ENCODE data around the gene WDR59. TPM values are rescaled to one million over a fixed set of nuclear protein-coding genes. Genes with fewer than 3 reads are reported as not detected.

Gene WDR59, protein sequence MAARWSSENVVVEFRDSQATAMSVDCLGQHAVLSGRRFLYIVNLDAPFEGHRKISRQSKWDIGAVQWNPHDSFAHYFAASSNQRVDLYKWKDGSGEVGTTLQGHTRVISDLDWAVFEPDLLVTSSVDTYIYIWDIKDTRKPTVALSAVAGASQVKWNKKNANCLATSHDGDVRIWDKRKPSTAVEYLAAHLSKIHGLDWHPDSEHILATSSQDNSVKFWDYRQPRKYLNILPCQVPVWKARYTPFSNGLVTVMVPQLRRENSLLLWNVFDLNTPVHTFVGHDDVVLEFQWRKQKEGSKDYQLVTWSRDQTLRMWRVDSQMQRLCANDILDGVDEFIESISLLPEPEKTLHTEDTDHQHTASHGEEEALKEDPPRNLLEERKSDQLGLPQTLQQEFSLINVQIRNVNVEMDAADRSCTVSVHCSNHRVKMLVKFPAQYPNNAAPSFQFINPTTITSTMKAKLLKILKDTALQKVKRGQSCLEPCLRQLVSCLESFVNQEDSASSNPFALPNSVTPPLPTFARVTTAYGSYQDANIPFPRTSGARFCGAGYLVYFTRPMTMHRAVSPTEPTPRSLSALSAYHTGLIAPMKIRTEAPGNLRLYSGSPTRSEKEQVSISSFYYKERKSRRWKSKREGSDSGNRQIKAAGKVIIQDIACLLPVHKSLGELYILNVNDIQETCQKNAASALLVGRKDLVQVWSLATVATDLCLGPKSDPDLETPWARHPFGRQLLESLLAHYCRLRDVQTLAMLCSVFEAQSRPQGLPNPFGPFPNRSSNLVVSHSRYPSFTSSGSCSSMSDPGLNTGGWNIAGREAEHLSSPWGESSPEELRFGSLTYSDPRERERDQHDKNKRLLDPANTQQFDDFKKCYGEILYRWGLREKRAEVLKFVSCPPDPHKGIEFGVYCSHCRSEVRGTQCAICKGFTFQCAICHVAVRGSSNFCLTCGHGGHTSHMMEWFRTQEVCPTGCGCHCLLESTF
- 18.6 and 28.0 TPM in 2 replicates for total RNA-seq

GRCh38 chr16:74984529-74985296 is at the start of gene WDR59:
WDR59 (minus strand) TSS chr16:74985123; CDS start chr16:74985017, 106 bp downstream.

GRCh38 chr16:74998481-74999218 is 13.7 kb upstream of the WDR59 start, which contains the start of gene ZNRF1:
ZNRF1 (plus strand) TSS chr16:74999024; CDS start chr16:74999672, 648 bp downstream.

Other genes starting within 250 kb of the WDR59 start
- gene FA2H, start 210.3 kb downstream of the WDR59 start, total RNA-seq: not detected in 2 replicates
- 18.6 and 26.3 TPM in 2 replicates for gene ZNRF1, start 13.9 kb upstream of the WDR59 start, total RNA-seq
- 0.29 and 1.5 TPM in 2 replicates for gene LDHD, start 131.7 kb upstream of the WDR59 start, total RNA-seq
- gene ZFP1, start 163.4 kb upstream of the WDR59 start, total RNA-seq: 7.2 and 19.5 TPM in 2 replicates
- gene CTRB2, start 222.0 kb upstream of the WDR59 start, total RNA-seq: not detected in 2 replicates
- gene CTRB1, start 233.9 kb upstream of the WDR59 start, total RNA-seq: not detected in 2 replicates